ENCODE measurements around the gene STK31.

DNA sequence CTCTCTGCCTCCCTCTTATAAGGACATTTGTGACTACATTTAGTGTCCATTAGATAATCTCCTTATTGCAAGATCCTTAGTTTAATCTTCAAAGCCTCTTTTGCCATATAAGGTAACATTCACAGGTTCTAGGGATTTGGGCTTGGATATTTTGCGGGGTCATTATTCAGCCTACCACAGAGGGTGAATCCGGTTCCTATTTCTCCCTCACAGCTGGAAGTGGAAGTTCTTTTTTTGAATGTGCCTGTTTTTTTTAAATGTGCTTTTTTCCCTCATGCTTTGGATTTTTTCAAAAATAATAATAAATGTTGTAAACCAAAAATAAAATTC is 47.1 kb upstream of the STK31 start:
- TF ChIP-seq EP300 (IDR thresholded peaks at IDR 0.05) (no peak), POLR2A (IDR thresholded peaks at IDR 0.05; ENCODE audit: low read depth) (no peak)
- TF ChIP-seq, protein P1, sequence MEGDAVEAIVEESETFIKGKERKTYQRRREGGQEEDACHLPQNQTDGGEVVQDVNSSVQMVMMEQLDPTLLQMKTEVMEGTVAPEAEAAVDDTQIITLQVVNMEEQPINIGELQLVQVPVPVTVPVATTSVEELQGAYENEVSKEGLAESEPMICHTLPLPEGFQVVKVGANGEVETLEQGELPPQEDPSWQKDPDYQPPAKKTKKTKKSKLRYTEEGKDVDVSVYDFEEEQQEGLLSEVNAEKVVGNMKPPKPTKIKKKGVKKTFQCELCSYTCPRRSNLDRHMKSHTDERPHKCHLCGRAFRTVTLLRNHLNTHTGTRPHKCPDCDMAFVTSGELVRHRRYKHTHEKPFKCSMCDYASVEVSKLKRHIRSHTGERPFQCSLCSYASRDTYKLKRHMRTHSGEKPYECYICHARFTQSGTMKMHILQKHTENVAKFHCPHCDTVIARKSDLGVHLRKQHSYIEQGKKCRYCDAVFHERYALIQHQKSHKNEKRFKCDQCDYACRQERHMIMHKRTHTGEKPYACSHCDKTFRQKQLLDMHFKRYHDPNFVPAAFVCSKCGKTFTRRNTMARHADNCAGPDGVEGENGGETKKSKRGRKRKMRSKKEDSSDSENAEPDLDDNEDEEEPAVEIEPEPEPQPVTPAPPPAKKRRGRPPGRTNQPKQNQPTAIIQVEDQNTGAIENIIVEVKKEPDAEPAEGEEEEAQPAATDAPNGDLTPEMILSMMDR (IDR thresholded peaks at IDR 0.05), result no peak

All from esophagus muscularis mucosa (tissue), 4 donors.